Measurements from ENCODE around the gene CAMTA1.
"Not testable (repeated sequence)": the region's sequence is repeated elsewhere in the genome, so short reads cannot be mapped to it uniquely, and the experiment has no call there.

Gene CAMTA1

GRCh38 chr1:7149080-7149838 is 364.0 kb downstream of the CAMTA1 start:
- DNase-seq (ENCODE audit: low spot score): no peak

- no peak for DNase-seq (ENCODE audit: low spot score)
Measured at GRCh38 chr1:7150724-7151280, 365.5 kb downstream of the CAMTA1 start.

GRCh38 chr1:7151978-7152377 is 366.7 kb downstream of the CAMTA1 start:
- DNase-seq (ENCODE audit: low spot score): no peak

- no peak for DNase-seq (ENCODE audit: low spot score)
Measured at GRCh38 chr1:7152655-7153054, 367.4 kb downstream of the CAMTA1 start.

GRCh38 chr1:7153464-7153863 is 368.2 kb downstream of the CAMTA1 start:
- no peak for DNase-seq (ENCODE audit: low spot score)

- no peak for DNase-seq (ENCODE audit: low spot score)
Measured at GRCh38 chr1:7159116-7159781, 374.0 kb downstream of the CAMTA1 start.

GRCh38 chr1:7168554-7168953 is 383.3 kb downstream of the CAMTA1 start:
- DNase-seq (ENCODE audit: low spot score): not testable (repeated sequence)

- DNase-seq (ENCODE audit: low spot score): no peak
Measured at GRCh38 chr1:7171168-7171567, 385.9 kb downstream of the CAMTA1 start.

GRCh38 chr1:7171574-7171973 is 386.3 kb downstream of the CAMTA1 start:
- DNase-seq (ENCODE audit: low spot score): no peak

GRCh38 chr1:7172804-7173203 is 387.6 kb downstream of the CAMTA1 start:
- DNase-seq (ENCODE audit: low spot score): no peak

GRCh38 chr1:7174561-7174960 is 389.3 kb downstream of the CAMTA1 start:
- DNase-seq (ENCODE audit: low spot score): no peak

GRCh38 chr1:7174980-7175906 is 390.0 kb downstream of the CAMTA1 start:
- no peak for DNase-seq (ENCODE audit: low spot score)

- no peak for DNase-seq (ENCODE audit: low spot score)
Measured at GRCh38 chr1:7177021-7177420, 391.8 kb downstream of the CAMTA1 start.

- no peak for DNase-seq (ENCODE audit: low spot score)
Measured at GRCh38 chr1:7177438-7178146, 392.3 kb downstream of the CAMTA1 start.

- DNase-seq (ENCODE audit: low spot score): no peak
Measured at GRCh38 chr1:7178336-7178735, 393.1 kb downstream of the CAMTA1 start.

GRCh38 chr1:7178741-7179140 is 393.5 kb downstream of the CAMTA1 start:
- DNase-seq (ENCODE audit: low spot score): no peak

GRCh38 chr1:7185721-7186120 is 400.5 kb downstream of the CAMTA1 start:
- DNase-seq (ENCODE audit: low spot score): no peak

- DNase-seq (ENCODE audit: low spot score): no peak
Measured at GRCh38 chr1:7186382-7187111, 401.3 kb downstream of the CAMTA1 start.

GRCh38 chr1:7187112-7187493 is 401.8 kb downstream of the CAMTA1 start:
- no peak for DNase-seq (ENCODE audit: low spot score)

GRCh38 chr1:7190261-7190660 is 405.0 kb downstream of the CAMTA1 start:
- DNase-seq (ENCODE audit: low spot score): no peak

- DNase-seq (ENCODE audit: low spot score): no peak
Measured at GRCh38 chr1:7192453-7192852, 407.2 kb downstream of the CAMTA1 start.

All from left forelimb (tissue), 1 donor.